ENCODE measurements around the gene PHTF2. TPM values are rescaled to one million over a fixed set of nuclear protein-coding genes. Genes with fewer than 3 reads are reported as not detected.

PHTF2 gene
- total RNA-seq, 4 donors from 2014 or later: 15.1 to 28.8 (median 20.1) TPM

DNA sequence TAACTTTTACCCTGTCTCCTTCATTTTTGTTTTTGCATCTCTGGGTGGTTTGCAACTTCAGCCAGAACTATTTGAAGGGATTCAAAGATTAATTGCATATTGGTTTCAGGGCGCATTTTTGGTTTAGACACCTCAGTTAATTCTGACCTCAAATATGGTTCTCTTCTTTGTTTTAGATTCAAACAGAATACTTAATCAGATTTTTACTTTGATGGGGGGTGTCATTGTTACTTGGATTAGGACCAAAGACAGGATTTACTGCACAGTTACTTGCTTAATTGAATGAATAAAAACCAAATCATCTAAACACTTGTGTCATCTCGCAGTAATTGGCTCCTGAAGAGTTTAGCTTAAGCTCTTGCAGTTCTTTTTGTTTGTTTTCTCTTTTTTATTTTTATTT is 100.9 kb downstream of the PHTF2 start:
- Histone ChIP-seq H3K4me3 (no peak overlapping the region), H3K36me3 (peaks cover 0 to 9% of the 10 kb centered on the region in 2 donors), H3K27ac (no peak overlapping the region), H3K9me3 (no peaks in the 10 kb centered on the region), H3K27me3 (no peaks in the 10 kb centered on the region), H3K4me1 (no peaks in the 10 kb centered on the region)
- WGBS, 2 donors (ENCODE audit: low coverage in 1 of 2): 96 to 100% methylated on average over 1 to 2 of the region's 2 CpGs
- no peak for ATAC-seq
- TF ChIP-seq, protein P1, sequence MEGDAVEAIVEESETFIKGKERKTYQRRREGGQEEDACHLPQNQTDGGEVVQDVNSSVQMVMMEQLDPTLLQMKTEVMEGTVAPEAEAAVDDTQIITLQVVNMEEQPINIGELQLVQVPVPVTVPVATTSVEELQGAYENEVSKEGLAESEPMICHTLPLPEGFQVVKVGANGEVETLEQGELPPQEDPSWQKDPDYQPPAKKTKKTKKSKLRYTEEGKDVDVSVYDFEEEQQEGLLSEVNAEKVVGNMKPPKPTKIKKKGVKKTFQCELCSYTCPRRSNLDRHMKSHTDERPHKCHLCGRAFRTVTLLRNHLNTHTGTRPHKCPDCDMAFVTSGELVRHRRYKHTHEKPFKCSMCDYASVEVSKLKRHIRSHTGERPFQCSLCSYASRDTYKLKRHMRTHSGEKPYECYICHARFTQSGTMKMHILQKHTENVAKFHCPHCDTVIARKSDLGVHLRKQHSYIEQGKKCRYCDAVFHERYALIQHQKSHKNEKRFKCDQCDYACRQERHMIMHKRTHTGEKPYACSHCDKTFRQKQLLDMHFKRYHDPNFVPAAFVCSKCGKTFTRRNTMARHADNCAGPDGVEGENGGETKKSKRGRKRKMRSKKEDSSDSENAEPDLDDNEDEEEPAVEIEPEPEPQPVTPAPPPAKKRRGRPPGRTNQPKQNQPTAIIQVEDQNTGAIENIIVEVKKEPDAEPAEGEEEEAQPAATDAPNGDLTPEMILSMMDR (IDR thresholded peaks at IDR 0.05): no peak
- TF ChIP-seq POLR2A (IDR thresholded peaks at IDR 0.05) (no peak), POLR2AphosphoS5 (IDR thresholded peaks at IDR 0.05) (no peak), EP300 (IDR thresholded peaks at IDR 0.05) (no peak)

DNA sequence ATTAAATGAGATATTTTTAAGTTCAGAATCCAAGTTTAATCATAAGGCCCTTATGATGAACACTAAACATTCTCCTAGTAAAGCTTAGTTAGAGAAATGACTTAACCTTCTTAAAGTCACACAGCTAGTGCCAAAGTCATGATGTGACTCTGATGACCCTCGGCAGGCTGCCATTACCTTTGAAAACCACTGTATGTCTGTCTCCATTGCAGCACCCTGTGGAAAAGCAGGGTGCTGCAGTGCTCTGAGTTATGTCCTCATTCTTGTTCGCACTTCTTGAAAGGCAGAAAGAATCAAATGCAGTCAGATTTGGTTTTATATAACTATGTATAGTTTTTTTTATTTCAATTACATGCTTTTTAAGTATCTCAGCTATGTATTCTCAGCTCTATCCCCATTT is 105.0 kb downstream of the PHTF2 start:
- Histone ChIP-seq H3K9me3 (no peaks in the 10 kb centered on the region), H3K36me3 (peaks cover 0 to 10% of the 10 kb centered on the region in 2 donors), H3K4me1 (no peaks in the 10 kb centered on the region), H3K27ac (no peak overlapping the region), H3K4me3 (no peak overlapping the region), H3K27me3 (no peaks in the 10 kb centered on the region)
- TF ChIP-seq POLR2AphosphoS5 (IDR thresholded peaks at IDR 0.05) (no peak), EP300 (IDR thresholded peaks at IDR 0.05) (no peak), POLR2A (IDR thresholded peaks at IDR 0.05) (no peak)
- TF ChIP-seq, protein P1 (IDR thresholded peaks at IDR 0.05): no peak
- WGBS, 2 donors (ENCODE audit: low coverage in 1 of 2): 60 to 75% methylated on average over 1 to 2 of the region's 2 CpGs
- ATAC-seq: no peak

DNA sequence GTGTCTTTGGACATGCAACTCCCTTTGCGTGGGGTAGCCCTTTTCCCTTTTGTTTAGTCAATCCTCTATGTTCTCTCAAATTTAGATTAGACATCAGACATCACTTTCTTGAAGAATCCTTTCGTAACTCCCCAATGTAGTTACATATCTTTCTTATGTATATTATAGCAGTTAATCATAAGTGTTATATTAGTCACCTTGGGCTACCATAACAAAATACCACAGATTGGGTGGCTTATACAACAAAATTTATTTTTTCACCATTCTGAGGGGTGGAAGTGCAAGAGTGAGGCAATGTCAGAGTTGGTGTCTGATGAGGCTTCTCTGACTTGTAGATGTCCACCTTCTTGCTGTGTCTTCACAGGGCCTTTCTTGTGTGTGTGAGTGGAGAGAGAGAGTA is 105.7 kb downstream of the PHTF2 start:
- H3K4me1 ChIP-seq: no peaks in the 10 kb centered on the region
- H3K4me3 ChIP-seq: no peak overlapping the region
- TF ChIP-seq, protein P1 (IDR thresholded peaks at IDR 0.05): no peak
- TF ChIP-seq POLR2AphosphoS5 (IDR thresholded peaks at IDR 0.05) (no peak), POLR2A (IDR thresholded peaks at IDR 0.05) (no peak), EP300 (IDR thresholded peaks at IDR 0.05) (no peak)
- H3K27ac ChIP-seq: no peak overlapping the region
- 91 to 92% methylated on average over 2 of the region's 2 CpGs for WGBS, 2 donors (ENCODE audit: low coverage in 1 of 2)
- H3K36me3 ChIP-seq: peaks cover 0 to 14% of the 10 kb centered on the region in 2 donors
- no peak for ATAC-seq
- no peaks in the 10 kb centered on the region for H3K27me3 ChIP-seq
- no peaks in the 10 kb centered on the region for H3K9me3 ChIP-seq

DNA sequence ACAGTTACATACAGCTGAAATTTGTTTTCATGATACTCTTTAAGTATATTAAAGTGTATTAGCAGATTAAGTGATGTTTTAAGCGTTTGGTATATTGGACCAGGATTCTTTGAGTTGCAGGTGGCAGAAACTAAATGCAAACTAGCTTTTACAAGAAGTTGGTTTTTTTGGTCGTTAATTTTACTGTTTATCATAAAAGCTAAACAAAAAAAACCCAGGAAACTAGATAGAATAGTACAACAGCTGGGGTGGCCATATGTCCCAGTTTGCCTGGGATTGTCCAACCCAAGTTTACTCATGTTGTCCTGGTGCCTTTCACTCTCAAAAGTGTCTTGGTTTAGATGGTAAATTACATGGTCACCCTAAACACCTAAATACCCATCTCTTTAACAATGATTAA is 108.7 kb downstream of the PHTF2 start:
- no peak overlapping the region for H3K27ac ChIP-seq
- peaks cover 0 to 14% of the 10 kb centered on the region in 2 donors for H3K36me3 ChIP-seq
- H3K4me1 ChIP-seq: no peaks in the 10 kb centered on the region
- no peaks in the 10 kb centered on the region for H3K27me3 ChIP-seq
- no peaks in the 10 kb centered on the region for H3K9me3 ChIP-seq
- H3K4me3 ChIP-seq: no peak overlapping the region
- 60 to 75% methylated on average over 2 of the region's 2 CpGs for WGBS, 2 donors (ENCODE audit: low coverage in 1 of 2)
- TF ChIP-seq, protein P1 (IDR thresholded peaks at IDR 0.05): no peak
- TF ChIP-seq POLR2AphosphoS5 (IDR thresholded peaks at IDR 0.05): no peak
- no peak for TF ChIP-seq POLR2A (IDR thresholded peaks at IDR 0.05)
- TF ChIP-seq EP300 (IDR thresholded peaks at IDR 0.05): no peak
- ATAC-seq: no peak

DNA sequence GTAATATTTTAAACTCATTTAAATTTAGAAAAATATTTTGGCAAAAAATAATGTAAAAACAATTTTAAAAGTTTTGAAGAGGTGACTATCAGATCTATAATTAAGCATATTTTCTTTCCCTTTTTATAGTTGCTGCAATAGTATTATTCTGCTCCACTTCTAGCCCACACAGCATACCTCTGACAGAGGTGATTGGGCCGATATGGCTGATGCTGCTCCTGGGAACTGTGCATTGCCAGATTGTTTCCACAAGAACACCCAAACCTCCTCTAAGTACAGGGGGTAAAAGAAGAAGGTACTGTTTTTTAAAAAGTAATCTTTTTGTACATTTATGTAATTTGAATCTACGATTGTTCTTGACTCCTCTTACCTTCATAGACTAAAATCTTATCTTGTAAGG is 110.1 kb downstream of the PHTF2 start:
- Histone ChIP-seq H3K9me3 (no peaks in the 10 kb centered on the region), H3K36me3 (peaks cover 0 to 13% of the 10 kb centered on the region in 2 donors), H3K4me3 (no peak overlapping the region), H3K4me1 (no peaks in the 10 kb centered on the region), H3K27me3 (no peaks in the 10 kb centered on the region), H3K27ac (no peak overlapping the region)
- WGBS, 2 donors (ENCODE audit: low coverage in 1 of 2): 79 to 95% methylated on average over 2 of the region's 2 CpGs
- no peak for TF ChIP-seq EP300 (IDR thresholded peaks at IDR 0.05)
- TF ChIP-seq, protein P1 (IDR thresholded peaks at IDR 0.05): no peak
- no peak for TF ChIP-seq POLR2AphosphoS5 (IDR thresholded peaks at IDR 0.05)
- no peak for TF ChIP-seq POLR2A (IDR thresholded peaks at IDR 0.05)
- no peak for ATAC-seq
